GM21423 (cell line): ENCODE data around the gene ADCY2.

Experiments used
- ATAC-seq: cut with Tn5 transposase; IDR thresholded peaks from one replicate; pipeline ENCODE4 v1.9.1; 2021; ENCODE audit warnings: mild to moderate bottlenecking, moderate library complexity; ENCODE audit not compliant: unreplicated experiment

ADCY2 gene

DNA sequence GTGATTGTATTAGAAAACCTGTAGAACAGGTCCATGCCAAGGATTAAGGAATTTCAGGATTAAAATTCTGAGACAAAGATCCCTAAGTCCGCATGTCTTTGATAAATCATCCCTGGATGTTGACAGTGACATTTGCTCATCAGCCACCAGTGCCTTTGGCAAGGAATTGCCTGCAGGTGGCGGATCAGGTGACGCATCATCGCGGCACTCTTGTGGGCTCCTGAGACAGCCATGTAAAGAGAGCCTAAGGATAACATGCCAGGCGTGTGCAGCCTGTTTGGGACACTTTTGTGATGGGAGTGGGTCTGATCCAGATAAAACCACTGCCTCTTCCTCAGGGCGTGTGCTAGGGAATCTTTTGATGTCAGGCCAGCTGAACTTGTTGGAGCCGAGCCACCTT lies 40.6 kb downstream of the ADCY2 start:
- ATAC-seq: no peak

DNA sequence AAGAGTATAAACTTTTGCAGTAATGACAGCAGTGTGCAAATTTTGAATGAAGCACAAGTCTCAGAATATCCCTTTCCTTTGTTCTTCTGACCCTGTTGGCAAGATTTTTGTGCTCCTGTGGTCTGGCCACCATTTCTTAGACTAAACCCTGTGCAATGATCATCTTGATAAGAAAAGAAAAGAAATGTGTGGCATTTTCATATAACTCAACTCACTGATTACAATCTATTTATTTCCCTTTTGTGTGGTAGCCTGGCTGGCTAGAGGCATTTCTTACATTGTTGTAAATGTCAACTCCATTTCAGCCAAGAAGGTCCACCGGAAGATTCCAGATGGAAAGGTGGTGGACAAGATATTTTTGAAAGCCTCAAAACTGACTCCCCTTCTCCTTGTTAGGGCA lies 41.9 kb downstream of the ADCY2 start:
- ATAC-seq: no peak

DNA sequence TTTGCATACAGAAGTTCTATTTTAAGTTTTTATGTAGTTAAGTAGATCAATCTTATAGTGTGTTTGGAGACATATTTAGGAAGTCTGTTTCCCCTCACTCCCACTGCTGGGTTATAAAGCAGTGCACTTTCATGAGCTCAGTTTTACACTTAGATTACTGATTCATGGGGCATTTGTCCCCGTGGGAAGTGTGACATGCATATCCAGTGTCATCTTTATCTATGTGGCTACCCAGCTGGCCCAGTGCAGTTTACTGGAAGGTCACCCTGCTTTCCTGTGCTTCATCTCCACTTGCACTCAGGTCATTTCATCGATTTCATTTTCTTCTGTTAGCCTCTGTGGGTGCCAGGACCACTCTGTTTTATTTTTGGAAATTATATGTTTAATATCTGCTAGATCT lies 49.1 kb downstream of the ADCY2 start:
- ATAC-seq: no peak

DNA sequence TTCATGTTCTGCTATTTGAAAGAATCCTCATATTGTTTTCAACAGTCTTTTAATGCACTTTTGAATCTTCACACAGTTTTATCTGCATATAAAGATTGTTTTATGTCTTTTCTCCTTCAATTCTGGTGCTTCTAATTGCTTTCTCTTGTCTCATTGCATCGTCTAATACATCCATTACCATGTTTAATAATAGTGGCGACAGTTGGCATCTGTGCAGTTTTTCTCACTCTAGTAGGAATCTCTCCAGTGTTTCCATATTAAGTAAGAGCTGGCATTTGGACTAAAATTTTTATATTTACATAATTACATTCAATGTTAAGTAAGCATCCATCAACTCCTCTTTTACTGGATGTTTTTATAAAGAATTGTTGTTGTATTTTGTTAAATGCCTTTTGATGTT lies 49.9 kb downstream of the ADCY2 start:
- ATAC-seq: no peak

DNA sequence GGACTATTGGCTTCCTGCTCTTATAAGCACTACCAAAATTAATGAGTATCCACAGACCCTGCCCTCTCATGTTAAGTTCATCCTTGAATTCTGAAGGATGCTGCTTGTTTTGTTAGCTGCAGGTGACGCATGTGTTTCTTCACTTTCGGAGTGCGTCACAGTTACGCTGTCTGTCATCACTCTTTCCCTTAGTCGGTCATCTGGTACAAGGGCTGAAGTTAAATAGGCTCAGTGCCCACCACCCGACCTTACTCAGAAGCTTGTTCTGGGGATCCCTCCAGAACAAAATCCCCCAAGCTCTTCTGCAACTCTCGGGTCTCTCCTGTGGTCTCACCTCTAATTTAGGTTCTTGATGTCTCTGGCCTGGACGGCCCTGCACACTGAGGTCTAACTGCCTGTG lies 51.0 kb downstream of the ADCY2 start:
- no peak for ATAC-seq

DNA sequence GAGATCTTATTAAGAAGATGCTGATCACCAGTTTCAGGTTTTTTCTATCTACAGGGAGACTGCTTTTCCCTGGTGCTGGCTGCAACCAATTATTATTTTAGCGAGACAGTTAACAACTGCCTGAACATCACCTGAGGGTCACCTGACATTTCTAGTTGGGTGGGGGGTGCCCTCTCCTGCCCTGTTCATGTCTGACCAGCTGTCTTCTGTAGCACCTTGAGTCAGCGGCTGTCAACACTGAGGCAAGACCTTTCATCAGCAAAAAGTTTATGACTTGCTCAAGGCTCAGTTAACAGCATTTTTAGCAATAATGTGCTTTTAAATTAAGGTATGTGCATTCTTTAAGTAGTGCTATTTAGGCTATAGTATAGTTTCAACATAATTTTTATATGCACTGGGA lies 58.0 kb downstream of the ADCY2 start:
- ATAC-seq: no peak

DNA sequence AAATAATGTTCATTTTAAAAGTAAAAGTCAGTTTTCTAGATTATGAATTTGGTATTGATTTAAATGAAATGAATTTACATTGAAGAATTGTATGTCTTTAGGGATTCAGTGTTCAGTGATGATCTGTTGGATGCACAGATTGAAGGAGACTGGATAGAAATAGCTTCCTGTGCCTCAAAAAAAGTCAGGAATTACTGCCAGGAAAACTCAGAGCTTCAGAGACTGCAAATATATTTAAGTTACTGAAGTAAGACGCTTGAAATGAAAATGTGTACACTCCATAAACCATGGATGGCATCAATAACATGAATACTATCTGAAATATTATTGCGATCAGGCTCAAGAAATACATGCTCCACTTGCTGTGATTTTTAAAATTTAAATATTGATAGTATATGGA lies 60.3 kb downstream of the ADCY2 start:
- ATAC-seq: no peak

DNA sequence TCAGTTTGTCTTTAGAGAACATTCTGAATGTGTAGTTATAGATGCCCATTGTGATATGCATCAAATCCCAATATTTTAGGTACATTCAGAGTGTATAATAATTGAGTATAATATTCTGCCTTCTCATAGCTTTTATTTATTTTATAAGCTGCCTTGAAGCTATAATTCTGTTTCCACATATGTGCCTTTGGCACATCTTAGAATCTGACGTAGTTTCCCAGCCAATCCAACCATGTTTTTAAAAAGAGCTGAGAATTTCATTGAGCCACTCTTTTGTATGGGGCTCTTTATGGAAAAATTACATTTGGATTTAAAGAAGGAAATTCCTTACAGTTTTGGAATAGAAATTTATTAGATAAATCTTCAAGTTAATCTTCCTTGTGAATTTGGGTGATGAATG lies 65.4 kb downstream of the ADCY2 start:
- ATAC-seq: no peak

DNA sequence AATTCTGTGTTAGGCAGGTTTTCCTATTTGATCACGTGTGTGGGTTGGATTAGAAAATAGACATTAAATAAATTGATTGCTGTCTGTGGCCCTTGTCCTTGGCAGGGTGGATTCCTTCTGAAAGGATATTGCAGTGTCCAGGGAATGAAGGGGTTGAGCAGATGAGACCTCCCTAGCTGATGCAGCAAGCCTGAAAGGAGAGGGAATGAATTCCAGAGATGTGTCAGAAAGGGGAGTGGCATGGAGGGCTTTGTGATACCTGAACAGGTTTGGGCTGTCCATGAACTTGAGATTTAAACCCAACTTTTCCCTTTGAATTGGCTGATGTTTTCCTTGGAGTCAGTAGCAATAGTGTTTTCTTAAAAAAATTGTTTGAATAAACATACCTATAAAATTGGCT lies 66.8 kb downstream of the ADCY2 start:
- no peak for ATAC-seq

DNA sequence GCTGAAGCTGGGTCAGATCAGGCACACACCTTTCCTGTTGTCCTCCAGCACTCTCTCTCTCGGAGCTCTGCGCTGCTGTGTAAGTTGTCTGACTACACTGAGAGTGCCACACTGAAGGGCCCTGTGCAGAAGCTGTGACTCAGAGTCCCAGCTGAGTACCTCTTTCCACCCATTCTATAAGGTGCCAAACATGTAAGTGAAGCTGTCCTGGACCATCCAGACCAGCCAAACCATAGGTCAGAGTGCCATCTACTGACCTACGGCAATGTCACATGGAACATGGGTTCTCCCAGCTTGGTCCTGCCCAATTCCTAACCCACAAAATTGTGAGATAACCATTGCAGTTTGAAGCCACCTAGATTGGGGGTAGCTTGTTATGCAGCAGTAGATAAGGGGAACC lies 68.2 kb downstream of the ADCY2 start:
- no peak for ATAC-seq

DNA sequence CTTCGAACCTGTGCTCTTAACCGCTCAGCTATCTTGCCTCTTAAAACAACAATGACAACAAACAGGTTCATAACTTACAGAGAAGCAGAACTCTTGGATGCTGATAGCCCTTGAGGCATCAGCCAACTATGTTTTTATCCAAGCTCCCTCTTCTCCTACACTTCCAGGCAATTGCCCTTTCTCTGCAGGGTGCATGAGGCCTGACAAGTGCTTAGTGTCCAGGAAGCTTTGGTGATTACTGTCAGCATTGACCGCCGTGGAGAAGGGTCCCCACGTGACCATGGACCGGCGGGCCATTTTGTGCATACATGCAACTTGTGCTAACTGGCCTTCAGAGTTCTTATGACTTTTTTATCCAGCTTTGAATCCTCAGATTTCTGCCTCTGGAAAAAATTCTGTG lies 71.2 kb downstream of the ADCY2 start:
- no peak for ATAC-seq

DNA sequence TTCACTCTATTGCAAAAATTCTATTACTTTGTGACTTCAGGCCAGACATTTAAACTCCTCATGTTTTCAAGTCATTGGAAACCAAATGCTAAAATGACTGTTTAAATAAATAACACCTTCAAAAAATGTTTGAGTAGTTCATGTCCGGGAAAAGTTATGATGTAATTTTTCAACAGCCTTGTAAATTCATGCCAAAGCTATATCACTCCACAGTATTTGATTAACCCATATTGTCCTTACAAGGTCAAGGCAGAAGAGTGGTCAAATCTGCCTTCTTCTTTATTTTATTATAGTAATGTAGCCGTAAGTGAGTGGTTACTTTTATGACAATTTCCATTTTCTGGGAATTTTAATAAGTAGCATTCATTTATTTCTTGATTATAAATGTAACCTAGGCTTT lies 72.8 kb downstream of the ADCY2 start:
- no peak for ATAC-seq

DNA sequence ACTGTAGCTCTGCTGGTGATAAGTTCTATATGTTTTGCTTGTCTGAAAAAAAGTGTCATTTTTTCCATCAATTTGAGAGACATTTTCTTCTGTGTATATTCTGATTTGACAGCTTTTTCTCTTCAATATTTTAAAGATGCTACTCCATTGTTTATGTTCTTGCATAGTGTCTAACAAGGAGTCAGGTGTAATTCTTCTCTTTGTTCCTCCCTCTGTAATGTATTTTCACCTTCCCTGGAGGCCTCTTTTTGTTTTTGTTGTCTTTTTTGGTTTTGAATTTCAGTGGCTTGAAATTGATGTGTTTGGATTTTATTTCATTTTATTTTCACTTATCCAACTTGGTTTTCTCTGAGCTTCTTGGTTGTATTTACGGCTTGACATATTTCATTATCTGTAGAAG lies 75.8 kb downstream of the ADCY2 start:
- ATAC-seq: no peak

DNA sequence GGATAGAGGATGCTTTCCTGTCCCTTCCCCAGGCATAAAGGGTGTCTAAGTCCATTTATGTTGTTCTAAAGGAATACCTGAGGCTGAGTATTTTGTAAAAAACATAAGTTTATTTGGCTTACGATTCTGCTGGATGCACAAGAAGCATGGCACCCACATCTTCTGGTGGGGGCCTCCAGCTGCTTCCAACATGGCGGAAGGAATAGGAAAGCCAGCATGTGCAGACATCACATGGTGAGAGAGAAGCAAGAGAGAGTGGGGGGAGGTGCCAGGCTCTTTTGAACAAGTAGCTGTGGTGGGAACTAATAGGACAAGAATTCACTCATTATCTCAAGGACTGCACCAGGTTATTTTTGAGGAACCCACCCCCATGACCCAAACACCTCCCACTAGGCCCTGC lies 77.2 kb downstream of the ADCY2 start:
- no peak for ATAC-seq

DNA sequence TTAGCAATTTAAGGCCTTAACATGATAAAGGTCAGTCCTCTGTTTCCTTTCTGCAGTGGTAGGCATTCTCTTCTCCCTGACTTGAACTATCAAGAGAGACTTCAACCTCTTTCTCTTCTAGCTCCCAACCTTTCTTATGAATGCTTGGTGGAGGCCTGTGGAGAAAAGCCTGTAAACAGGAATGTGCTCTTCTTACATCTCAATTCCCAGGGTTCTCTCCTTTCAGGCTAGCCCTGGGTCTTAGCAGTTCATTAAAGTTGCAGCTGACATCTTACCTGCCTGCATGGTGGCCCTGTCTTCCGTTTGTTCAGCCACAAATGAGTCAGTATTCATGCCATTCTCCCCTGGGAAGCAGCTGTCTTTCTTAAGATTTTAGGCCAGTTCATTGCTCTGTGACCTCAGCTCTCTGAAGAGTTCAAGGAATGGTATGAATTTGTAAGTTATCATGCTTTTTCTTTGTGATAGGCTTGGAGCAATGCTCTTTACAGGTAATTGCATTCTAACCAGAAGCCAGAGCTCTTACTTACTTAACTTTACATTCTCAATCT lies 77.8 kb downstream of the ADCY2 start:
- ATAC-seq: no peak

DNA sequence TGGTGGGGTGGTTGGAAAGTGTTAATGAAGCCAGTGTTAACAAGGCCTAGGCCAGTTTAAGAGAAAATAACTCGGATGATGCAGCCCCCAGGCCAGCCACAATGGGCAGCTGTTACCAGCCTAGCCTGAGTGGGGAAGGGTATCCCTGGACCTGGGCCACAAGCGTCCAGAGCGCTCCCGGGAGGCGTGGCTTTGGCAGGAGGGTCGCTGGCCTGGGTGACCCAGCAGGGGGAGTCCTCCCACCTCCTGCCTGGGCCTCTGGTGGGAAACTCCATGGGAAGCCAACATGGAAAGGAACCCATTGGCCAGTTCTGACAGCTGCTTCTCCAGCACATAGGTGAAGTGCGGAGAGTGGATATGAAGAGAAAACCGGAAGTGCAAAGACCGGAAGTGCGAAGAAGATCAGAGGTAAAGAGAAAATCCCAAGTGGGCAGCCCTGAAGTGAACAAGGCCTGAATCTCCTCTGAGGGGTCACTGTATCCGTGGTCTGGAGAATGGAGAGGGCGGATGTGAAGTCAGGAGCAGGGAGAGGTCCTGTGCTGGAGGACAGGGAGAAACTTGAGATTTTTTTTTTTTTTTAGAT lies 79.0 kb downstream of the ADCY2 start:
- ATAC-seq: no peak

DNA sequence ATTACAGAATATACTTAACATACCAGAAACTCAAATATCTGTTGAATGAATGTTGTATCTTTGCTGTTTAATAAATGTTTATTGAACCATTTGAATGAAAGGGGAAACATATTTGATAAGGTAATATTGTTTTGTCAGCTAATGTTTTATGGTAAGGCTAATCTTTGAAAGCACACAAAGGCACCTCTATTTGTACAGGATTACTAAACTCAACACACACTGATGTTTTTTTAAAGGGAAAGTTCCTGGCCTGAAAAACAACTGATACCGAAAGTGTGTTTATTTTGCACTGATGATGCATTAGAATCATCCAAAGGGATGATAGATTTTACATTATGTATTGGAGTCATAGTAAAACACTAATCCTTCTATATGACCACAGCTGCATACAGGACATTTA lies 82.5 kb downstream of the ADCY2 start:
- no peak for ATAC-seq

DNA sequence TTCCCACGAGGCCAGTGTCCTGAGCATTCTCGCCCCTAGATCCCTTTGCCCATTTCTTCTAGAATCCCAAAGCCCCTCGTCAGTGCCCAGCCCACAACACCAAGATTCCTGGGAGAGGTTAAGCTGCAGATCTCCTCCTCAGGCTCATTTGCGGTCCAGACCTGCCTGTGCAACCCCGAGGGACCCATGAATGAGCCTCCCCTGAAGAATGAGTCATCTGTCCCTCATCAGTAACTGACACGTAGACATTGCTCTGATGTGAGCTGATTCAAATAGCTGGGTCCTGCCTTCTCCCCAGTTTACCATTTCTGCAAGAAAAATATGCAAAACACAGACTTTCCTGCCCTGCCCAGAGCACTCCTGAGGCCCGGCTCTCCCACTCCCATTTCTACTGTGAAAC lies 92.8 kb downstream of the ADCY2 start:
- no peak for ATAC-seq

DNA sequence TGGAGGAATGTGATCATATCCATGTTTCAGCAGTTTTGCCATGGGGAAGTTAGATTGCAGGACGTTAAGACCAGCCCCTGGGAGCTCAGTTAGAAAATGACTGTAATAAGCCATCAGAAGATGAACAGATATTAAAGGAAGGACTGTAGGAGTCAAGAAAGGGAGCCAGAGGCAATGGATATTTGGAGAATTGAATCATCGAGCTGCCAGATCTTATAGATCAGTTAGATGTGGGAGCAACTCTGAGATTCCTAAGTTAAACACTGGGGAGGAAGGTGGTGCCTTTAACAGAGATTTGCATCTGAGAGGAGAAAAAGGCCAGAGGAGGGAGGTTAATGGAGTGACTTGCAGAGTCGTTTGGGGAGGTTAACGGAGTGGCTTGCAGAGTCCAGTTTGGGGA lies 96.4 kb downstream of the ADCY2 start:
- ATAC-seq: no peak

DNA sequence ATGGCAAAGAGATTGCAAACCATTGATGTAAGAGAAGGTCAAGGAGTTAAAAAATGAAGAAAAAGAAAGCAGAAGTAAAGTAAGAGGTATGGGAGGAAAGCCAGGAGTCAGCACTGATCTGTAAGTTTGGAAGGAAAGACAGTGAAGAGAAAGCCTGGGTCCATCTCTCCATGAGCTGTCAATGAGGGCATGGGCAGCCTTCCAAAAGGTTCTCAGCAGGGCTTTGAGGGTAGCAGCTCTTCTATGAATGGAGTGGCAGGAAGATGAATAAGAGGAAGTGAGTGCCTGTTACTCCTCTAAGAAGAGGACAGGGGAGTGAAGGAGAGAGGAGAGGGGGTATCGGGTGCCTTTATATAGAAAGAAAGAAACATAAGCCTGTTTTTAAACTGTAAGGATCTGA lies 97.1 kb downstream of the ADCY2 start:
- ATAC-seq: no peak

DNA sequence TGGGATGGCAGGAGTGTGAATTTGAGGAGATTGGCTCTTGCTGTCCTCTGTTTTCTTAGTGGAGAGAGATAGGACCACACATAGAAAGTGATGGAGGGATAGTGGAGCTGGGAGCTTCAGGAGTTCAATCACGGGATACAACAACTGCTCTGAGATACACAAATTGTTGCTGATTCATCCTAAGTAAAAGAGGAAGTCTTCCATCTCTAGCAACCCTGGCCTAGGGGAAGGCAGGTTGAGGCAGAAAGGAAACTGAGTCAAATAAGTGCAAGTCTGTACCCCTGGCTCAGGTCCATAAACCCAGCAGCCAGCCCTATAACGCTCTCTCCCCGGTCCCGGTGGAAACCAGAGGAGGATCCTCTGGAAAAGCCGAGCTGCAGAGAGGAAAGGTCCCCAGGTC lies 97.7 kb downstream of the ADCY2 start:
- no peak for ATAC-seq

DNA sequence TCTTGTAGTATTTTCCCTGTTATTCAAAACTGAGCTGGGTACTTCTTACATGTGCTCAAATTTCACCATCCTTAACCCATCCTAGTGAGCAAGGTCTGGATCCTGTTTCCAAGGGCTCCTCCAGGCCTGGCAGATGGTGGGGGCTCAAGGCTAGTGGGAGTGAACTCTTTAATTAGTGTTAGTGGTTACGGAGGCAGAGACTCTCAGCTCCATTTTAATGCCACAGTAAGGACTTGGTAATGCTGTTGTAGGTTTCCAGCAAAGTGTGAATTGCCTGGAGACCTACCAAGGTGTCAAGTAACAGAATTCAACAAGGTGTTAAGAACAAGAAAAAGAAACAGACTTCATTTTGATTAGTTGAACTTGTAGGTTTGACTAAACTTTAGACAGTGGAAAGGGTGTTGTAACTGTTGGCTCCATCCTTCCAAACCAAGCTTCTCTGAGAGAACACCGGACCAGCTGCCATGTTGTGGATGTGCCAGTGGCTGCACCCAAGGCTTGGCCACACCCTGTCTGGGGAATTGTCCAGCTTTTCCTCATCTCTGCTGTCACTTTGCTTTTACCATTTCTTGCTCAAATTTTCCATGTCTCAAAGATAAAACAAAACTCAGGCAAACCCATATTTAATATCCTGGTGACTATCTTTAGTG lies 98.7 kb downstream of the ADCY2 start:
- ATAC-seq: no peak

DNA sequence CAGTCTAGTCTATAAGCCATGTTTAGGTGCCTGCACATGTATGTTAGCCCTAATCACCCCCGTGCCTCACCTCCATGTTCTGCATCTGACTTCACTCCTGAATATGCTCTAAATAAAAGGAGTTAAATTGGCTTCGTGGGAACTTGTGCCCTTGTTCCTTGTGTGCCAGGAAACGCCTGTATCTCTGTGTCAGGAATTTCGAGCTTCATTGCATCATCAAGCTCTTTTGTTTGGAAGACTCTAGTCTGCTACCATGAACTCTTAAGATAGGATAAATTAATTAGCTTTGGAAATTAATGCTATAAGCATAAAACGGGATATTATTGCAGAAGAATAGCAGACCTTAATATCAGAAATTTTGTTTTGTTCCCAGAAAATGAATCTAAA lies 99.2 kb downstream of the ADCY2 start:
- no peak for ATAC-seq
